ENCODE measurements around the gene CFAP69.

CFAP69 gene

GRCh38 chr7:90256778-90257177 lies 11.8 kb downstream of the CFAP69 start:
- Histone ChIP-seq H3K9me3 (ENCODE audit: severe bottlenecking) (no peaks in the 10 kb centered on the region), H3K4me1 (ENCODE audit: insufficient read depth, poor library complexity, severe bottlenecking) (peaks cover 5% of the 10 kb centered on the region), H3K4me3 (ENCODE audit: severe bottlenecking) (no peak overlapping the region), H3K27ac (ENCODE audit: poor library complexity, severe bottlenecking) (no peak overlapping the region), H3K36me3 (ENCODE audit: low read depth) (no peaks in the 10 kb centered on the region), H3K27me3 (ENCODE audit: insufficient read depth, poor library complexity, severe bottlenecking) (no peaks in the 10 kb centered on the region)
- ATAC-seq (ENCODE audit: low read depth): no peak
- TF ChIP-seq, protein P1, sequence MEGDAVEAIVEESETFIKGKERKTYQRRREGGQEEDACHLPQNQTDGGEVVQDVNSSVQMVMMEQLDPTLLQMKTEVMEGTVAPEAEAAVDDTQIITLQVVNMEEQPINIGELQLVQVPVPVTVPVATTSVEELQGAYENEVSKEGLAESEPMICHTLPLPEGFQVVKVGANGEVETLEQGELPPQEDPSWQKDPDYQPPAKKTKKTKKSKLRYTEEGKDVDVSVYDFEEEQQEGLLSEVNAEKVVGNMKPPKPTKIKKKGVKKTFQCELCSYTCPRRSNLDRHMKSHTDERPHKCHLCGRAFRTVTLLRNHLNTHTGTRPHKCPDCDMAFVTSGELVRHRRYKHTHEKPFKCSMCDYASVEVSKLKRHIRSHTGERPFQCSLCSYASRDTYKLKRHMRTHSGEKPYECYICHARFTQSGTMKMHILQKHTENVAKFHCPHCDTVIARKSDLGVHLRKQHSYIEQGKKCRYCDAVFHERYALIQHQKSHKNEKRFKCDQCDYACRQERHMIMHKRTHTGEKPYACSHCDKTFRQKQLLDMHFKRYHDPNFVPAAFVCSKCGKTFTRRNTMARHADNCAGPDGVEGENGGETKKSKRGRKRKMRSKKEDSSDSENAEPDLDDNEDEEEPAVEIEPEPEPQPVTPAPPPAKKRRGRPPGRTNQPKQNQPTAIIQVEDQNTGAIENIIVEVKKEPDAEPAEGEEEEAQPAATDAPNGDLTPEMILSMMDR (IDR thresholded peaks at IDR 0.05; ENCODE audit: poor library complexity, severe bottlenecking): no peak
- no peak for DNase-seq (ENCODE audit: low spot score)

DNA sequence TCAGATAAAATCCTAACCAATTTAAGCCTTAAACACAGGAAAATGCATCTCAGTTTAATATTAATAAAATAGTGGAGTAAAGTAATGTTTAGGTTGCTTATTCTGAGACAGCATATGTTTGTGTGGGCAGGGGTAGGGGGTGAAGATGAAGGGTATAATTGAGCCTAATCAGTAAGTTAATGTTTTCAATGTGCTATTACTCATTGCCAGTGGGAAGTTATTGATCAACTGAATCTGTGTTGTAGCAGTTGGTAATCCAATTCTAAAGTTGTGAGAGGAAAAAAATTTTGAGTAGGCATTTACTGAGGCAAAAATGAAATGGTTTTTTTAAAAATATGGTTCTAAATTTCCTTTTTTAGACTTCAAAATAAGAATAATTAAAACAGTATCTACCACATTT lies 16.5 kb downstream of the CFAP69 start:
- ATAC-seq (ENCODE audit: low read depth) (no peak), DNase-seq (ENCODE audit: low spot score) (no peak)
- no peaks in the 10 kb centered on the region for H3K36me3 ChIP-seq (ENCODE audit: low read depth)
- no peak overlapping the region for H3K4me3 ChIP-seq (ENCODE audit: severe bottlenecking)
- no peak overlapping the region for H3K27ac ChIP-seq (ENCODE audit: poor library complexity, severe bottlenecking)
- TF ChIP-seq, protein P1 (IDR thresholded peaks at IDR 0.05; ENCODE audit: poor library complexity, severe bottlenecking): no peak
- no peaks in the 10 kb centered on the region for H3K9me3 ChIP-seq (ENCODE audit: severe bottlenecking)
- no peaks in the 10 kb centered on the region for H3K4me1 ChIP-seq (ENCODE audit: insufficient read depth, poor library complexity, severe bottlenecking)
- H3K27me3 ChIP-seq (ENCODE audit: insufficient read depth, poor library complexity, severe bottlenecking): no peaks in the 10 kb centered on the region

- H3K27me3 ChIP-seq (ENCODE audit: insufficient read depth, poor library complexity, severe bottlenecking): no peaks in the 10 kb centered on the region
- DNase-seq (ENCODE audit: low spot score) (no peak), ATAC-seq (ENCODE audit: low read depth) (peak; percentile 69)
- no peaks in the 10 kb centered on the region for H3K4me1 ChIP-seq (ENCODE audit: insufficient read depth, poor library complexity, severe bottlenecking)
- TF ChIP-seq, protein P1 (IDR thresholded peaks at IDR 0.05; ENCODE audit: poor library complexity, severe bottlenecking): peak; percentile 77
- no peak overlapping the region for H3K27ac ChIP-seq (ENCODE audit: poor library complexity, severe bottlenecking)
- H3K4me3 ChIP-seq (ENCODE audit: severe bottlenecking): no peak overlapping the region
- no peaks in the 10 kb centered on the region for H3K9me3 ChIP-seq (ENCODE audit: severe bottlenecking)
- H3K36me3 ChIP-seq (ENCODE audit: low read depth): no peaks in the 10 kb centered on the region
Measured at GRCh38 chr7:90262438-90262837, 17.5 kb downstream of the CFAP69 start.

DNA sequence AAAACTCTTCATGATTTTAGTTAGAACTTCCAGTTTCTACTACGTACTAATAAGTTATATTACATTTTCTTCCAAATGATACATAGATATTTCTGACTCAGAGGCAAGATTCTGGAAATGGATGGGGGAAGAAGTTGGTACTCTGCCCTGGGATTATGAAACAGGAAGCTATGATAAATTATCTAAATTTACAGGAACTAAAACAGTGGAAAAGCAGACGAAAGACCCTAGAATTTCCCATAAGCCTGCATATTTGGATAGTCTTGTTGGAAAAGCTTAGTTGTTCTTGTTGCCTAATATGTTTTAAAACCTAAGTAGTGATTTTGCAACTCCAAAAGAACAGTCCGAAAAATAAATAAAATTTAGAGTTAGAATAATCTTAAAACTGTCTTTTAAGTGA lies 21.8 kb downstream of the CFAP69 start:
- ATAC-seq (ENCODE audit: low read depth) (no peak), DNase-seq (ENCODE audit: low spot score) (no peak)
- no peaks in the 10 kb centered on the region for H3K36me3 ChIP-seq (ENCODE audit: low read depth)
- H3K9me3 ChIP-seq (ENCODE audit: severe bottlenecking): no peaks in the 10 kb centered on the region
- no peak overlapping the region for H3K27ac ChIP-seq (ENCODE audit: poor library complexity, severe bottlenecking)
- peaks cover 8% of the 10 kb centered on the region for H3K4me1 ChIP-seq (ENCODE audit: insufficient read depth, poor library complexity, severe bottlenecking)
- TF ChIP-seq, protein P1 (IDR thresholded peaks at IDR 0.05; ENCODE audit: poor library complexity, severe bottlenecking): no peak
- no peak overlapping the region for H3K4me3 ChIP-seq (ENCODE audit: severe bottlenecking)
- no peaks in the 10 kb centered on the region for H3K27me3 ChIP-seq (ENCODE audit: insufficient read depth, poor library complexity, severe bottlenecking)

GRCh38 chr7:90267263-90267858 lies 22.4 kb downstream of the CFAP69 start:
- no peaks in the 10 kb centered on the region for H3K27me3 ChIP-seq (ENCODE audit: insufficient read depth, poor library complexity, severe bottlenecking)
- H3K9me3 ChIP-seq (ENCODE audit: severe bottlenecking): no peaks in the 10 kb centered on the region
- no peak overlapping the region for H3K27ac ChIP-seq (ENCODE audit: poor library complexity, severe bottlenecking)
- H3K36me3 ChIP-seq (ENCODE audit: low read depth): no peaks in the 10 kb centered on the region
- peaks cover 8% of the 10 kb centered on the region for H3K4me1 ChIP-seq (ENCODE audit: insufficient read depth, poor library complexity, severe bottlenecking)
- ATAC-seq (ENCODE audit: low read depth): no peak
- TF ChIP-seq, protein P1 (IDR thresholded peaks at IDR 0.05; ENCODE audit: poor library complexity, severe bottlenecking): no peak
- H3K4me3 ChIP-seq (ENCODE audit: severe bottlenecking): no peak overlapping the region
- no peak for DNase-seq (ENCODE audit: low spot score)
